Left renal cortex interstitium (tissue), 4 donors: ENCODE results near the gene NFIA. TPM values are rescaled to one million over a fixed set of nuclear protein-coding genes. Genes with fewer than 3 reads are reported as not detected.

Source experiments
- DNase-seq, 4 donors: peaks; one replicate each; pipeline ENCODE4 v3.0.0-alpha.2; 2013; ENCODE audit warnings: low read depth in 4 of 4, low spot score in 2 of 4, missing footprints in 1 of 4
- polyA plus RNA-seq, 4 donors: library from polyadenylated mRNA; unstranded; fragments of 120-200 nt; gene quantifications; one replicate each; pipeline ENCODE4 v1.2.1, GENCODE V29; 2013; ENCODE audit not compliant: insufficient read length in 4 of 4

Gene NFIA
- polyA plus RNA-seq, 4 donors, result 15.6 to 19.6 (median 16.0) TPM

- no peak for DNase-seq
Observed at GRCh38 chr1:61403679-61404596, 321.6 kb downstream of the NFIA start.

DNA sequence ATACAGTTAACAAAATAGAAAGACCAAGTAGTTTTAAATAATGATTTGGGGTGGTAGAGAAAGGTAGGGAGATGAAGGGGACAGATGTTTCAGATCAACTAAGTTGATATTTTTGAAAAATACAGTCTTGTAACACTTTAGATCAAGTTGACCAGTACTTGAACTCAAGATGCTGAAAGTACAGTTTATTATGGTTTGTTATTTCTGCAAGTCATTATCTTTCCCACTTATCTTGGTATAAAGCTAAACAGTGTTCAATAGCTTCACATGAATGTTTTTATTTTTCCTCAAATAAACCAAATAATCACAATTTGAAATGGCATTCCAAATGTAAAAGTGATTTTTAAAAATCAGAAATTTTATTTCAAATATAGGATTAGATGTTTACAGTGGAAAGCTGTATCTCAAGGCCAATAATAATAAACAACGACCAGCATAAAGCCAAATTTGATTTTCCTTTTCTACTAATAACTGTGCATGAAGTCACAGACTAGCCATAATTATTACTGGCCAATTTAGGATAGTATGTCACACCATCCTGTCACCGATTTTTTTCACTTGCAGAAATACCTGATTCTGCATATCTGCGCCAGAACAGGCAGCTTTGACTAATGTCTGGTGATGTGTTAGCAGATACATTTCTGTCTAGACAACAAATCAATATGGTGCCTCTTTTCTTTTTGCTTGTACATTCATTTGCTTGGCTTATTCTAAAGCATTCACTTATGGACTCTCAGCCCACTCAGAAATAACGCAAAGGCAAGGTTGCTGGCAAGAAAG, 322.4 kb downstream of the NFIA start:
- no peak for DNase-seq

GRCh38 chr1:61406467-61406866, 324.1 kb downstream of the NFIA start:
- DNase-seq, result no peak

- DNase-seq, result no peak
Observed at GRCh38 chr1:61412601-61413000, 330.2 kb downstream of the NFIA start.

GRCh38 chr1:61419196-61419595, 336.8 kb downstream of the NFIA start:
- DNase-seq, result no peak

GRCh38 chr1:61419657-61420056, 337.3 kb downstream of the NFIA start:
- DNase-seq, result no peak

GRCh38 chr1:61420243-61420642, 337.9 kb downstream of the NFIA start:
- DNase-seq, result no peak

DNA sequence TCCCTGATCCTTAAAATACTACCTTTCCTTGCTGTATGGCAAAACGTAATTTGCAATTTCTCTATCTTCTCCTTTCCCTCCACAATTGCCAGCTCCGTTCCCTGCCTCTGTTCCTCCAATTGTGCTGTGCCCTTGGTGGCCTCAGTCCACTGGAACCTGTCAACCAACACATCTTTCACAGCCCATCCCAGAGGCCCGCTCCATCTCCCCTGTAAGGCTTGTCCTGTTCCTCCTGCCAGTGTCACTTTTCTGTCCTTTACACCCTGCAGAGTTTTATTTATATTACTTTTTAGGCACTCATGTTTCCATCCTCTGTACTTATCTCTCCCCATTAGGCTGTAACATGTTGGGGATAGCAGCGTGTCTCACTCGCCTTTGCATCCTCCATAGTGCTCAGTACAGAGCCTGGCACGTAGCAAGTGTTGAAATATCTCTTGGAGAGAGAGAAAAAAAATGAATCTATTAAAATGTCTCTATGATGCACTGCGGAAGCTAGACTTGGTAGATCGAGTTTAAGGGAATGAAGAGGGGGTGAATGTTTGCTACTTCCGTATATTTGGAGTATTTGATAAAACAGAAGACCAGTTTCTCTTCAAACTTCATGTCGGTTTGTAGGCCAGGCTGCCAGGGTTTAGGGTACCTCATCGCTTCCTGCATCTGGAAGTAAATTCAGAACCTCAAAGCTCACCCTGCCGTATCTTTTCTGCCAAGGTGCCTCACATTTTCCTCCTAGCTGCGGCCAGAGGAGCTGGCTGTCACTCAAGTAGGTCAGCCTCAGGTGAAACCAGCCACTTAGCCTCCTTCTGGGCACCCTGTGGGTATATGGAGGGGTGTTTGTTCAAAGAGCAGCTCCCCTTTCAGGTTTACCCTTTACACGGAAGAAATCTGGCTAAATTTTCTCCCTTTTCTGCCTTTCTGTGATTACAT, 338.8 kb downstream of the NFIA start:
- no peak for DNase-seq

- no peak for DNase-seq
Observed at GRCh38 chr1:61423643-61424042, 341.3 kb downstream of the NFIA start.

DNA sequence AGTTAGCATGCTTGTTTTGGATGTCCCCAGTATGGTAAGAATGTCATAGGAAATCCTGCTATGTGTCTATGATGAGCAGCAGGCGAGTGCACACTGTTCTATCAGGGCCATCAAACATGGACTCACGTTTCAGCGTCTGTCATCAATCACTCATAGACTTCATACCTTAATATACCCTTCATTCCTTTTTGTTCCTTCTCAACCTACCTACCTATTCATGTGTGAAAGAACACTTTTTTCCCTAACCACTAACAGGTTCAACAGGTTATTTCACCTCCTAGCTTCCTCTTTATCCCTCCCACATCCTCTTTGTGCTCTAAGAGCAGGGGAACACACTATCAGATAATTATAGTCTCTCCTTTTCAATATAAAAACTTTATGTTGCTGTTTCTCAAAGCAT, 342.0 kb downstream of the NFIA start:
- no peak for DNase-seq

GRCh38 chr1:61425040-61425439, 342.7 kb downstream of the NFIA start:
- DNase-seq, result no peak

DNA sequence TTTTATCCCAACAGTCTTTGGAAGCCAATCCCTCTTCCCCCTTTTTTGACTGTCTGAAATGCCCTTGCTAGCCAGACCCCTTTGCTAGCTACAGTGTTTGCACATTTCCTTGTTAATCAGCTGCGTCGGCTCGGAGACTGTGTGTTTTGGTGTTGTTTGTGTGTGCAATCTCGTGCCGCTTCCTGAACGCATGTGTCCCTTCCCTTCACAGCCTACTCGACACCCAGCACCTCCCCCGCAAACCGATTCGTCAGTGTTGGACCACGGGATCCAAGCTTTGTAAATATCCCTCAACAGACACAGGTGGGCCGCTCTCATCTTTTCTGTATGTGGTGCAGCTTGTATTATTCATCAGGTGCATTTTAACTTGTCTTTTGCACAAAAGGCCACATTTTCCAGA, 343.9 kb downstream of the NFIA start:
- DNase-seq, result no peak

DNA sequence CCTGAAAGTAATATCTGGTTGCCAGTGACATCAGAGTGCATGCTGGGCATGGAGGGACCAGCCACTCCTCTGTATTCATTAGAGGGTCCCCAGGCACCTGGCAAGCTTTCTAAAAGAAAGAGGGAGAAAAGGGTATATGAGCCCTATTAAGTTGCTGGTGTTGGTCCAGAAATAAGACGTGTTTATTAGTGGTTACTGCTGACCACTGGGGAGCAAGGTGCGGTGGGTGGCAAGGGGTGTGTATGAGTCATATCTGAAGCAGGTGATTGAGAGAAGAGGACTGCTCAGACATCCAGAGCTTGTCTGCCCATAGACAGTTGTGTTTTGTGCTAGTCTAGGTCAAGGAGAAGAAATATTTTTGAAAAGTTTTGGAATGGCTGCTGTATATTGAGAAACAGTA, 344.5 kb downstream of the NFIA start:
- no peak for DNase-seq

DNA sequence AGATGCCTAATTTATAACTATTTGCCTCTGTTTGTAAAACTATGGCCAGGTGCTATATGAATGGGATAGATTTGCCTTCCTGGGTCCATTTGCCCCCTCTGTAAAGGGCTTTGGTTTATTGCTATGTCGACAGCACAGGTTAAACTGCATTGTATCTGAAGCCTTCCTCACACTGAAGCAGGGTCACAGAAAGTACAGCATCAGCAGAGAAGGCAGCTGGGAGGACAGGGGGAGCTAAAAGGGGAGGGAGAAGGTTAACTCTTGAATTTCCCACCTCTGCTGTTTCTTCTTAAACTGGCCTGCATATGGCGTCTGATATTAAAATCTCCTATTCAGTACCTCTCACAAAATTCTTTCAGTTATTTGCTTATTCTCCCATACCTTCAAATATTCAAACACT, 345.1 kb downstream of the NFIA start:
- no peak for DNase-seq

DNA sequence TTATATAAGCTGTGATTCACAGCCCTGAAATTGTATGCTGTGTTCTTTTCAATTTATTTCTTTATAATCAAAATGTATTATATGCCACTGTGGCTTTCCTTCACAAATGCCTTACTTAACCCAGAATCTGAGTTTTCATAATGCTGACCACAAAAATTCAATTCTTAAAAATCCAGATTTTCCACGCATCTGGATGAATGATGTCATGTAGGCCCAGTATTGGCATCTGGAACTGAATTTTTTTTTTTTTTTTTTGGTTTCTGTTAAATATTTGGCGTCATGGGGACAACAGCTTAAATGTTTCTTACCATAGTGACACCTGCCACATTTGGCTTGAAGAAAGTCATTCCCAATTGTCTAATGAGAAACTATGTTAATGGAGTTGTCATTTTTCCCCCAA, 345.8 kb downstream of the NFIA start:
- no peak for DNase-seq

DNA sequence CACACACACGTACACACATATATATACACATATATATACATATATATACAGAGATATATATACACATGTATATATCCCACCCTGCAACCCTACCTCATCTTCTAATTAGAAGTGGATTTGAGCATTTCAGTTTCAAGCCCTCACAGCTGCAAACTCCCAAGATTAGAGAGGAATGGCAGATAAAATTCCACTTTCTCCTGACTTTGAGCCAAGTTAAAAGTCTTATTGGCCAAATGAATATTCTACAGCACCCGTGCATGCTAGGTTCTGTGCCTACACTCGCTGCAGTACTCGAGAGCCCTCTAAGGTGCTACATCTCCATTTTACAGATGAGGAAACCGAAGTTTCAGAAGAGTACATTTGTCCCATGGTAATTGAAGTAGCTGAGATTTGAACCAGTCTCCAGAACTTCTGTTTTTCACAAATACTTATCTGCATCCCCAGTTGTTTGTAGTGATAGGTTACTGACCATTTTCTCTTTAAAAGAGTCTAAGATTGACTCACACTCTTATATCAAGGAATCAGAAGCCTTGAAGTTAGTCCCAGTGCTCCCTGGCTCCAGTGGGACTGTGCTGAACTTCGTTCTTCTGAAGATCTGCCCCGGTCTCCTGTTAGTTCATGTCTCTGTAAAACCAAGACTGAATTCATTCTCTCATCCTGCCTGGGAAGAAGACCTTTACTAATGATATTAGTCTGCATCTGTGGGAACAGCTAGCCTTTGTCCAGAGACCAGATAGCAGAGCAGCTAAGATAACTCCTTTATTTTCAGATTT, 350.4 kb downstream of the NFIA start:
- DNase-seq, result no peak

DNA sequence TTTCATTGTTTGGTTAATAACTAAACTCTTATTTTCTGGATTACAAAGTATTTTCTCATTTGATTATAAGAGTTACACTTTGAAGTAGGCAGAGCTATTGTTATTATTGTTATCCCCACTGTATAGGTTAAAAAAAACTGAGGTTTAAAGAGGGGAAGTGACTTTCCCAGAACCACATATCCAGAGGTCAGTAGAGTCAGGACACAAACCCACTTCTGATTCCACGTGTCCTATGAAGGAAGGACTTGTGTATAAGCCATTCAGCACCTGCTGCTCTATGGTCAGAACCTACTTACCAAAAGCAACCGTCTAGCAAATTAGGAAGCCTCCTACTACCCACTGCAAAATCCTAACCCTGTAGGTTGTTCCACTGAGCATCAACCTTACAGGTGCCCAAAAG, 351.3 kb downstream of the NFIA start:
- no peak for DNase-seq

DNA sequence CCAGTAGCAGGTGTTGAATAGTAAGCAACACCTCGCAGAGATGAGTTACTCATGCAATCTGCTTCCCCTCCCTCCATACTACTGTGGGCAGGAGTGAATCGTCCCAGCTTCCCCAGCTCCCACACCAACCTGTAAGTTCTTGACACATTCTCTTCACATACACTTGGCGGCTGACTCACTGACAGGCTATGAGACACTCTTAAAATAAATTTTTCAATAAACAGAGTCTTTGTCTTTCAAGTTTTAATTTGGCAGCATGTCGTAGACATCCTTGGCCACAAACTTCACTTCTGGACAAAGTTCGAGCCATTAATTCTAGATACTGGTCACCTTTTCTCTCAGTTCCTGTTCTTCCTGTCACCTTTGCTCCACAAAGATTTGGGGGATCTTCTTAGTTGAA, 351.9 kb downstream of the NFIA start:
- DNase-seq, result no peak

DNA sequence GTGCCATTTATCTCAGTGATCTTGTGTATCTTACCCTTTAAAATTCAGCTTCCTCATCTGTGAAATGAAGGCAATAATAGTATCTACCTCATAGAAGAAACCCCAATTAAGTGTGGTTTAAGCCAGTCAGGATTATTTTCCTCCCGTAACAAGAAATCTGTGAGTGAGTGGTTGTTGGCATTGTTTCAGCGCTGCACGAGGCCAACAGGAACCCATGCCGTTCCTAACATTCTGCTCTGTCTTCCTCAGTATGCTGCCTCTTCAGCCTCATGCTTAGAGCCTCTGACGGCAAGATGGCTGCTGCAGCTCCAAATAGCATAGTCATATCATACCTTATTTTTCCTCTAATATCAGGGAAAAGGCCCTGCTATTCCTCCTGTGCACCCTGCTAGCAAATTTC, 352.9 kb downstream of the NFIA start:
- no peak for DNase-seq

DNA sequence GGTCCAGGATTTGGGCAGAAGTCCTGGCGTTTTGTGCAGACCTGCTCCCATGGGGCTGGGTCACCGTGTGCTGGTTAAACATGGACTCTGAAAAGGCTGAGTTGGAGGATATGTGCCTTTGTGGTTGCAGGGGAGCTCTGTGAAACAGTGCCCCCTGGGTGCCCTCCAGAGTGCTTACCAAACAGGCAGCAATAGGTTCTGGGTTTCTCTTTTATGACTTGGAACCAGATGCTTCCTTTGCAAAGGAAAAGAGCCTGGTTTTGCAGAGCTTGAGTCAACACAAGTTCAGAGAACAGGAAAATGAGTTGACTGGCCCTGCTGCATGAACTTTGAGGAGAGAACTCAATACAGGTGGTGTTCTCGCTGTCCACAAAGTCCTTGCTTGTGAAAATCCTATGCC, 353.7 kb downstream of the NFIA start:
- no peak for DNase-seq
